Left lung (tissue), 10 donors: Measurements from ENCODE around the gene FMN1. TPM values are rescaled to one million over a fixed set of nuclear protein-coding genes. Genes with fewer than 3 reads are reported as not detected.

Experiments
- ATAC-seq: fragments of 200-7000 bp; cut with Tn5 transposase; one replicate; pipeline ENCODE4 v1.9.1; 2020; ENCODE audit warnings: moderate library complexity
- DNase-seq, 4 donors: peaks; one replicate each; pipeline ENCODE4 v3.0.0-alpha.2; 2013 to 2020
- H3K27ac ChIP-seq, 2 donors: fragments of 200-600 bp; sonication (generic) in 1 of 2; one replicate each; pipeline versions ENCODE4 v1.5.0 to v1.8.0; 2020 to 2021
- H3K27me3 ChIP-seq, 2 donors: fragments of 200-600 bp; sonication (generic) in 1 of 2; one replicate each; pipeline versions ENCODE4 v1.5.0 to v1.8.0; 2020 to 2021
- H3K36me3 ChIP-seq, 2 donors: fragments of 200-600 bp; sonication (generic) in 1 of 2; one replicate each; pipeline versions ENCODE4 v1.5.0 to v1.8.0; 2020 to 2021
- H3K4me1 ChIP-seq, 2 donors: fragments of 200-600 bp; one replicate each; pipeline ENCODE4 v1.8.0; 2021
- H3K4me3 ChIP-seq, 2 donors: fragments of 200-600 bp; sonication (generic) in 1 of 2; one replicate each; pipeline versions ENCODE4 v1.5.0 to v1.8.0; 2020 to 2021; ENCODE audit warnings: mild to moderate bottlenecking in 1 of 2
- H3K9me3 ChIP-seq, 2 donors: fragments of 200-600 bp; sonication (generic) in 1 of 2; one replicate each; pipeline versions ENCODE4 v1.5.0 to v1.8.0; 2020 to 2021
- CTCF ChIP-seq, 2 donors: fragments of 200-600 bp; sonication (generic) in 1 of 2; IDR thresholded peaks; one replicate each; pipeline versions ENCODE4 v1.5.0 to v1.8.0; 2021; ENCODE audit warnings: antibody characterized with exemption in 2 of 2
- intact Hi-C, 2 donors: fragments of 100-400 bp; cut with DNase I; formaldehyde crosslinking; loops; one replicate each; pipeline versions ENCODE4 v1.11.2 to v1.14.2; 2022
- polyA plus RNA-seq, 6 donors: library from polyadenylated mRNA; unstranded; fragments of 120-200 nt; gene quantifications; one replicate each; pipeline ENCODE4 v1.2.1, GENCODE V29; 2013; ENCODE audit not compliant: insufficient read length in 6 of 6
- total RNA-seq, 2 donors: library from RNA; stranded (reverse); fragmentation: NEBNext Ultra II Directional; extraction: Animal tissue kit (Norgen Biotek cat#: 25700); gene quantifications; one replicate each; pipeline ENCODE4 v1.2.1, GENCODE V29; 2021
- donor health status: DM: no; HTN: yes; CAD: no.
- donor health status: DM: no; HTN: no; CAD: no.

The FMN1 gene
- total and polyA plus RNA-seq, 8 donors: 4.6 to 45.2 (median 8.4) TPM

GRCh38 chr15:32936283-32936918, 258.1 kb downstream of the FMN1 start:
- intact Hi-C loops: no loop called here
- no peaks in the 10 kb centered on the region for H3K9me3 ChIP-seq
- DNase-seq: peak in 1 of 4 donors; percentile 19
- no peak overlapping the region for H3K4me3 ChIP-seq
- no peaks in the 10 kb centered on the region for H3K4me1 ChIP-seq
- H3K27me3 ChIP-seq: no peaks in the 10 kb centered on the region
- H3K27ac ChIP-seq: no peak overlapping the region
- TF ChIP-seq CTCF (IDR thresholded peaks at IDR 0.05): peak; percentile 47 to 50
- no peaks in the 10 kb centered on the region for H3K36me3 ChIP-seq
- peak; percentile 62 for ATAC-seq

- H3K4me3 ChIP-seq: no peak overlapping the region
- DNase-seq (no peak), ATAC-seq (no peak)
- H3K9me3 ChIP-seq: no peaks in the 10 kb centered on the region
- intact Hi-C loops: no loop called here
- H3K36me3 ChIP-seq: no peaks in the 10 kb centered on the region
- H3K27me3 ChIP-seq: no peaks in the 10 kb centered on the region
- H3K27ac ChIP-seq: no peak overlapping the region
- no peak for TF ChIP-seq CTCF (IDR thresholded peaks at IDR 0.05)
- no peaks in the 10 kb centered on the region for H3K4me1 ChIP-seq
Measured at GRCh38 chr15:32935139-32935538, 259.4 kb downstream of the FMN1 start.

GRCh38 chr15:32933236-32933635, 261.3 kb downstream of the FMN1 start:
- no peak for ATAC-seq
- Histone ChIP-seq H3K36me3 (no peaks in the 10 kb centered on the region), H3K27me3 (no peaks in the 10 kb centered on the region), H3K27ac (no peak overlapping the region), H3K4me1 (no peaks in the 10 kb centered on the region), H3K4me3 (no peak overlapping the region), H3K9me3 (no peaks in the 10 kb centered on the region)
- DNase-seq: no peak
- intact Hi-C loops: no loop called here
- TF ChIP-seq CTCF (IDR thresholded peaks at IDR 0.05): no peak

- Histone ChIP-seq H3K4me3 (no peak overlapping the region), H3K27me3 (no peaks in the 10 kb centered on the region), H3K36me3 (peaks cover 0 to 9% of the 10 kb centered on the region in 2 donors), H3K27ac (no peak overlapping the region), H3K9me3 (no peaks in the 10 kb centered on the region), H3K4me1 (no peaks in the 10 kb centered on the region)
- DNase-seq (no peak), ATAC-seq (no peak)
- no peak for TF ChIP-seq CTCF (IDR thresholded peaks at IDR 0.05)
- intact Hi-C loops: no loop called here
Measured at GRCh38 chr15:32928876-32929275, 265.6 kb downstream of the FMN1 start.

GRCh38 chr15:32927124-32927523, 267.4 kb downstream of the FMN1 start:
- Histone ChIP-seq H3K27ac (no peak overlapping the region), H3K27me3 (no peaks in the 10 kb centered on the region), H3K36me3 (peaks cover 0 to 11% of the 10 kb centered on the region in 2 donors), H3K9me3 (no peaks in the 10 kb centered on the region), H3K4me3 (no peak overlapping the region), H3K4me1 (no peaks in the 10 kb centered on the region)
- intact Hi-C loops: no loop called here
- DNase-seq: no peak
- no peak for TF ChIP-seq CTCF (IDR thresholded peaks at IDR 0.05)
- no peak for ATAC-seq
